ENCODE measurements around the gene GPA33. TPM values are rescaled to one million over a fixed set of nuclear protein-coding genes. Genes with fewer than 3 reads are reported as not detected.

GPA33 gene
- total RNA-seq, 1 experiment from 2014 or later: not detected

DNA sequence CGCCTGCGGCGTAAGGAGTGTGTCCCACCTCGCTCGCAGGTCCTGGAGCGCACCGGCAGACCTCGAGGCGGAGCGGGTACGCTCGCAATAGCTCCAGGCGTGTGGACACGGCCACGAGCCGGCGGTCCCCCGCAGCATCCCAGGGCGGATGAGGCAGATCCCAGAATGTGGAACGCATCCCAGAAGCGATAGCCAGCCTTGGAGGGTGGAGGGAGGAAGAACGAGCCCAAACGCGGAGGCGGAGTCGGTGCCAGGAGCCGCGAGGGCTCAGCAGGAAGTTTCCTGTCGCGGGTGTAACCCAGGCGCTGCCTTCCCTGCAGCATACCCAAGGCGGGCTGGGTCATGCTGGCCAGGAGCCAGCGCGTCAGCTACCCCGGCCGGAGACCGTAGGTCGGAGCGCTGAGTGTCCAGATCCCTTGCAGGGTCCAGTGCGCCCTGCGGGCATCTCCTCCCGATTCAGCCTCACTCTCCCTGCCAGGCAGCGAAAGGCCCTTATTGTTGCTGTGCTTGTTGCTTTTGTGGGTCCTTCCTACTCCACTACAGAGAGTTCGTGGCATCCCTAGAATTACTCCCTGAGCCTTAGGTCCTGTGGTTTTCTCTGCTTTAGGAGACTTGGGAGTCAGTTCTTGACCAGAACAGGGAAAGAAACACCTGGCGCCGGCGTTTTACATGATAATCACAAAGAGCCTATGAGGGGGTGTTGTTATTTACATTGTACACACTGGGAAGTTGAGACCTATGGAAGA lies 31.4 kb upstream of the GPA33 start:
- DNase-seq (ENCODE audit: low read depth, low spot score): no peak
- in situ Hi-C loops (cut with HindIII; ENCODE audit: low pct_unique_long_range_greater_than_20kb, low sequenced_read_pairs): no loop called here

DNA sequence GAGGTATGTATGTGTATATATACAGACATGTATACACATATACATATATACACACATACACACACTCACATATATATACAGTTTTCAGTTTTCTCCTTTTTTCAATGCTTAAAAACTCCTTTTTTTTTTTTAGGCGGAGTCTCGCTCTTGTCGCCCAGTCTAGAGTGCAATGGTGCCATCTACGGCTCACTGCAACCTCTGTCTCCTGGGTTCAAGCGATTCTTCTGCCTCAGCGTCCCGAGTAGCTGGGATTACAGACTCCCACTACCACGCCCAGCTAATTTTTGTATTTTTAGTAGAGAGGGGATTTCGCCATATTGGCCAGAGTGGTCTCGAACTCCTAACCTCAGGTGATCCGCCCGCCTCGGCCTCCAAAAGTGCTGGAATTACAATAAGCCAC lies 30.7 kb upstream of the GPA33 start:
- no peak for DNase-seq (ENCODE audit: low read depth, low spot score)
- in situ Hi-C loops (cut with HindIII; ENCODE audit: low pct_unique_long_range_greater_than_20kb, low sequenced_read_pairs): no loop called here

DNA sequence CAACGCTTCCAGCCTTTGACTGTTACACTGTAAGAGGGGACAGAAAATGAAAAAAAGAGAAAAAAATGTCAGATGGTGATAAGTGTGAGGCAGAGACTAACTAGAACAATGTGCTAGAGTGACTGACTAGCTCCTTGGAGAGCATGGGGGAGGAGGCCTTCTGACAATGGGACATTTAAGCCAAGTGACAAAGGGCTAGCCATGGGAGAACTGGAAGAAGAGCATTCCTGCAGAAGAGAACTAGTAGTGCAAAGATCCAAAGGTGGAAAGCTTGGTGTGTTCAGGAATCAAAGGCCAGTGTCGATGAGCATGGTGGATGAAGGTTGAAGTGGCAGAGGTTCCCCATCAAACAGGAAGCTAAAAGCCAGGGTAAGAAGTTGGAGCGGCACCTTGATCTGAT lies 29.5 kb upstream of the GPA33 start:
- in situ Hi-C loops (cut with HindIII; ENCODE audit: low pct_unique_long_range_greater_than_20kb, low sequenced_read_pairs): no loop called here

DNA sequence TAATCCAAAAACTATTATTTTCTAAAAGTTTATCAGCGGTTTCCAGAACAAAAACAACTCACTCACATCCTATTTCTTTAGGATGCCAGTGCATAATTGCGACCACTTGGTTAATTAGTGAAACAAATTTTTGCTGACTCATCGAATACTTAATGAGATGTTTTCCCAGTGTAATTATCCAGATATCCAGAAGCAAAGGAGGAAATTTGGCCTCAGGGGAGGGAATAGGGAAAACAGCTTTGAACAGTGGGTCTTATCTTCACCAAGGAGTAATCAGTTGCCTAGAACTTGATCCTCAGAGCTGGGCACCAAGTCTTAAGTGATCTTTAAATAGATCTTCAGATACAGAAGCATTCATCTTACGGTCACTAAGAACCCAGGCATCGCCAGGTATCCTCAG lies 28.0 kb upstream of the GPA33 start:
- in situ Hi-C loops (cut with HindIII; ENCODE audit: low pct_unique_long_range_greater_than_20kb, low sequenced_read_pairs): no loop called here
- no peak for DNase-seq (ENCODE audit: low read depth, low spot score)

More for the DNA sequence above, 29.5 kb upstream of the GPA33 start:
- no peak for DNase-seq (ENCODE audit: low read depth, low spot score)

DNA sequence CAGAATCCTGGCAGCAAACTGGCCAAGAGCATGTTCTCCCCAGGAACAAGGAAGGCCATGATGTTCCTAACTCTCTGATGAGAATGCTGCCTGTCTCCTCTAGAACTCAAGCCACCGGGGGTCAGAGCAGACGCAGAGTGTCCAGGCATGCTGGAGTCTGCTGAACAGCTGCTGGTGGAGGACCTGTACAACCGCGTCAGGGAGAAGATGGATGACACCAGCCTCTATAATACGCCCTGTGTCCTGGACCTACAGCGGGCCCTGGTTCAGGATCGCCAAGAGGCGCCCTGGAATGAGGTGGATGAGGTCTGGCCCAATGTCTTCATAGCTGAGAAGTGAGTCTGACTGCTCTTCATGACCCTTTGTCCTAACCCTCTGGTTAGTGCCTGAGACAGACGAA lies 27.0 kb upstream of the GPA33 start:
- in situ Hi-C loops (cut with HindIII; ENCODE audit: low pct_unique_long_range_greater_than_20kb, low sequenced_read_pairs): no loop called here
- DNase-seq (ENCODE audit: low read depth, low spot score): no peak

DNA sequence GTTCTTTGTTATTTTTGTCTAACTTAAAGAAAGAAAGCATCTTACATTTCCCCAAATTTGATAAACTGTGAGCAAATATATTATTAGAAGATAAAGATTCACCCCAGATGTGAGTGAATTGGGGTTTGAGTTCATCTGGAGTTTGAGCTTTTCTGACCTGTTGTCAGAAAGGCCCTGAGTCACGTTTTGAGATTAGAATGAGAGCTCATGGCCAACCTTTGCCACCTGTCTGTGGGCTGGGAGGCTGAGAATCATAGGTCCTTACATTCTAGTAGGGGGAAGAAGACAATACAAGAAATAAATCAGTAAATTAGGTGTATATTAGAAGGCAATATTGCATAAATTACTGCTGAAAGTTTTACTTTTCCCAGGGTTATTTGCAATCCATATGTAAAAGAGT lies 26.0 kb upstream of the GPA33 start:
- no peak for DNase-seq (ENCODE audit: low read depth, low spot score)
- in situ Hi-C loops (cut with HindIII; ENCODE audit: low pct_unique_long_range_greater_than_20kb, low sequenced_read_pairs): no loop called here

DNA sequence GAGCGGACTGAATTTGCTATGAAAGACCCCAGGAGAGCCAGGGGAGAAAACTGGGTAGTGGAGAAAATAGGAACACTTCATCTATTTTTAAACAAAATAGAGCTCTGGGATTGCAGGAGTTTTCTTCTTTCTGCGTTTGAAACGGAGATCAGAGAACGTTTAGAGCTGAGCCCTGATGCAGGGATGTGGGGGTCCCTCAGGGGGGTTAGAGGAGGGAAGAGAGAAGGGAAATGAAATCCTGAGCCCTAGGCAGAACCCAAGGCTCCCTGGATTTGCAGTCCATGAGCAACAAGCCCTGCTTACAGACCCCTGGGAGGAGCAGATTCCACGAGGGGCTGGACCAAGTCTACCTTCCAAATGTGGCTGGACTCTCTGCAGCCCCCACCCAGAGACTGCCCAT lies 25.5 kb upstream of the GPA33 start:
- in situ Hi-C loops (cut with HindIII; ENCODE audit: low pct_unique_long_range_greater_than_20kb, low sequenced_read_pairs): no loop called here
- DNase-seq (ENCODE audit: low read depth, low spot score): no peak

DNA sequence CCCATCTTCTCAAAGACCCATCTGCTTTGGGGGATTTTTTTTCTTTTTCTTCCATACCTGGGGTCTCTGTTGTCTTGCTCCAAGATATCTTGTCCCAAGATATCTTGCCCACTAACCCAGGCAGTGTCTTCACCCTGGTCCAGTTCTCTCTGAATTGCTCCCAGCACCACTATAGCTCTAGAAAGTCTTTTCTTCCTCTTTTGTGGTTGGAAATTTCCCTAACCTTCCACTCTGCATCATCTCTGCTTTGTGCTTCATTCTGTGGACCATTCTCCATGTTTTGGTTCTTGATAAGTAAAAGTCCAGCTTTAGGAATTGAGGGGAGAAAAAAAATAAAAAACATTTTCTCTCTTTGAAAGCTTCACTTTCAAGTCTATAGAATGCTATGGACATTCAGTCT lies 24.5 kb upstream of the GPA33 start:
- in situ Hi-C loops (cut with HindIII; ENCODE audit: low pct_unique_long_range_greater_than_20kb, low sequenced_read_pairs): no loop called here
- no peak for DNase-seq (ENCODE audit: low read depth, low spot score)

DNA sequence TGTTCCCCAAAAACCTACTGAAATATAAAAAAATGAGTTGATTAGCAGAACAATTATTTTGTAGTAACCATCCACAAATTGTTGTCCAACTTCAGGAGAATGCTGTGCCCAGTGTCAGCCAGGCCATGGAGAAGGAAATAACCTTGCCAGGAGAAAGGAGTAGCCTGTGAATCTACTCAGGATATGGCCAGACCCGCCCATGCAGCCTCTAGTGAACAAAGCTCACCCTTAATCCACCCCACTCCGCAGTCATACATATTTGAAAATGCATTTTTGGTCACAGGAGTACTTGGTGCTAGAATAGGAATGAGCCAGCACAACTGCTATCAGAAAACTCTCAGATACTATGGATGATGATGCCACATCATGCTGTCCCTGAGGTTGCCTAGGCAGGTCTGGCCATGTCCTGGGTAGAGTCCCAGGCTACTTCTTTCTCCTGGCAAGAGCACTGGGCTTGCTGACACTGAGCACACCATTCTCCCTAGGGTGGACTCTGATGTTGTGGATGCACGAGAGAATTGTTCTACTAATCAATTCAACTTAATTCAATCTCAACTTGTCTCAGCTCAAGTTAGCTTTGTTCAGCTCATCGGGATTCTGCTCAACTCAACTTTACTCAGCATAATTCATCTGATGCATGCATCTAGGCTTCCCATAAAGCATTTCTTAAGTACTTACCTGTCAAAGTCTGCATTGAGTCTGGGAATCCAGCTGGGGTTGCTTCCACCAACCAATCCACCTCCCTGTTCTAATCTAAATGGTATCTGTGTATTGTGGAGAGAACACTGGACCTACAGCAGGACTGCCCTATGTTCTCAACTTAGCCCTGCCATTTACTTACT lies 21.9 kb upstream of the GPA33 start:
- in situ Hi-C loops (cut with HindIII; ENCODE audit: low pct_unique_long_range_greater_than_20kb, low sequenced_read_pairs): no loop called here
- no peak for DNase-seq (ENCODE audit: low read depth, low spot score)

DNA sequence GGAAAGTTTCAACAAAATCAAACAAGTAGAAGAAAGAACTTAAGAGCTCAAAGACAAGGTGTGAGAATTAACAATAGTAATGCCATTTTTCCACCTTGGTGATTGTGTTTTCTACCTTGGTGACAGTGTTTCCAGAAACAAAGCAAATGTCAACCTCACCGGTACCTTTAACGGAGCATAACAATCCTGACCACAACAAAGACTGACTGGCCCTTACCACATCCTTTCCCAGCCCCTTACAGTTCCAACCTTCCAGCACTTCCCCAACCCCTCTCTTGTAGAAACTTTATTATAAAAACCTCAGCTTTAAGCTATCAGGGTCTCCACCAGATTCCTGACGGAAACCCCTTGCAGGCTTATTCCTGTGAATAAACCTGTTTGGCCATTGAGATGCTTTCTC lies 20.4 kb upstream of the GPA33 start:
- in situ Hi-C loops (cut with HindIII; ENCODE audit: low pct_unique_long_range_greater_than_20kb, low sequenced_read_pairs): no loop called here

DNA sequence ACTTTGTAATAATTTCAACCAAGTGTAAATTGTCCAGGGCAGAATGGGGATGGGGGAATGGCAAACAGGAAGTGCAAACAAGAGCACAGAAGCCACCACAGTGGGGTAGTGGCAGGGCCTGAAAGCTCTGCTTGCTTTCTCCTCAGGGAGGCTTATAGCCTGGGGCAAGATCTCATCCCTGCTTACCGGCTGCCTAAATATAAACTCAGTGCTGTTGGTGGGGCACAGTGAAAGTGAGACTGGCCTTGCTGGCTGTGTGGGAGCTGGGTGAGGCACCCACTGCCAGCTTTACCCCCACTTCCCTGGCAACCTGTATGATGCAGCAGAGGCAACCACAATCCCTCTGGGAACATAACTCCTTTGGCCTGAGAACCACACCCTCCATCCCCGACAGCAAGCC lies 18.9 kb upstream of the GPA33 start:
- in situ Hi-C loops (cut with HindIII; ENCODE audit: low pct_unique_long_range_greater_than_20kb, low sequenced_read_pairs): no loop called here
- DNase-seq (ENCODE audit: low read depth, low spot score): no peak

More for the DNA sequence above, 20.4 kb upstream of the GPA33 start:
- no peak for DNase-seq (ENCODE audit: low read depth, low spot score)

DNA sequence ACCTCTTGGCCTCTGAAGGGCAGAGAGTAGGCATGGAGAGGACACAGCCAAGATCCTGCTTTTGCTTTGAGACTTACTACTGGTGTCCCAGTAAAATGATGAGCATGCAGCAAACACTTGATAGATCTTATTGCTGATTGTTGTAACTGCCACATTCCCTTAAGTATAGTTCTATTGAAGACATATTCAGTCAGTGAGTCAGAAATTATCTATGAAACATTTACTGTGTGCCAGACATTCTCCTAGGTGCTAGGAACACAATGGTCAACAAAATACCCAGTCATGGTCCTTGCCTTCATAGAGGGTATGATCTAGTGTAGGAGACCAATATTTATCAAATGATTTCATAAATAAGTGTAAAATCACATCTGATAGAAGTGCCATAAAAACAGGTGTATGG lies 17.3 kb upstream of the GPA33 start:
- DNase-seq (ENCODE audit: low read depth, low spot score): no peak

DNA sequence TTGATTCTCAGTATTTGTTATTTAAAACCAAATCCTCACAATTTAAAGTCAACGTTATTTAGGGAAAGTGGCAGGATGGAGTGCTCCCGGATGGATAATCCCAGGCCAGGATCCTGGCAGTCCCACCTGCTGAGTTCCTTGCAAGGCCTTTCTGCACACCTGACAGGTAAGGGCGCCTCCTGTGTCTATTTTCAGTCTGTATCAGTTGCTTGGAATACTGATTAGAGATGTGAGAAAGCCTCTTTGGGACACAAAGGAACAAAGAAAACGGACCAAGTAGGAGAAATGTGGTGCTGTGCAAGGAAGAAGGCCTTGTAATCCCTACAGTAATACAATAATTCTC lies 15.9 kb upstream of the GPA33 start:
- DNase-seq (ENCODE audit: low read depth, low spot score): no peak
- in situ Hi-C loops (cut with HindIII; ENCODE audit: low pct_unique_long_range_greater_than_20kb, low sequenced_read_pairs): no loop called here

More for the DNA sequence above, 17.3 kb upstream of the GPA33 start:
- in situ Hi-C loops (cut with HindIII; ENCODE audit: low pct_unique_long_range_greater_than_20kb, low sequenced_read_pairs): no loop called here

DNA sequence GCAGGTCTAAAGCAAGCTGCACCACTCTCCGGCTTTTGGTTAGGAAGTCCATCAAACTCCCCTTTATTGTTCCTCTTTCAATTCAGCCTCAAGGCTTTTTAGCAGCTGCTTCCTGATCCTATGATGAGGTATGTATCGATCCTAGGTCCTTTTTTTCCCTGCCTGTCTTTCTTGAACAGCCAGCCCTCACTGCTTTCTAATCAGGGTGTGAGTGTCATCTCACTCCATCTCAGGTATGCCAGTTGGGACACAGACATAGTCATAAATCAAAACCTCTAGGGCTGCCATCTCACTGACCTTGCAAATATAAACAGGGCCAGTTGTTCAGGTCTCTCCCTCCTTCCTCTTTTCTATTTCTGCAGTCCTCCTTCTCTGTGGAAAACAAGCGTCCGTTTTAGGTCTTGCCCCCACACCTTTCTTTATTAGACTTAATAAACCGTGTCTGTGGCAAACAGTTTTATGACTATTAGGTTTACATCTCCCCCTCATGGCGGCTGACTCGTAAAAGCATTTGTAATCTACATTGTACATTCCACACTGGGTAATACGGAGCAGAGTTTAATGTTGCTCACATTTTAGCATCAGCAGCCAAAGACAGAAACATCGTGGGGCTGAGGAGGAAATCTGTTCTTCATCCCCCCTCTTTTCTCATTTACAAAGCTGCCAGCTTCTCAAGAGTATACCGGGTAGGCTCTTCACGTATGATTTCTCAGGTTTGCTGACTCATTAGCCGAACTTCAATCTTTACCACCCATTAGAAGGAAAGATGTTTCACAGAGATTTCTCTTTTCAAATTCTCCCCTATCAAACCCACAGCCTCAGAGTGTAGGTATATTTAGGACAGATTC lies 15.3 kb upstream of the GPA33 start:
- peak; percentile 8 for DNase-seq (ENCODE audit: low read depth, low spot score)

DNA sequence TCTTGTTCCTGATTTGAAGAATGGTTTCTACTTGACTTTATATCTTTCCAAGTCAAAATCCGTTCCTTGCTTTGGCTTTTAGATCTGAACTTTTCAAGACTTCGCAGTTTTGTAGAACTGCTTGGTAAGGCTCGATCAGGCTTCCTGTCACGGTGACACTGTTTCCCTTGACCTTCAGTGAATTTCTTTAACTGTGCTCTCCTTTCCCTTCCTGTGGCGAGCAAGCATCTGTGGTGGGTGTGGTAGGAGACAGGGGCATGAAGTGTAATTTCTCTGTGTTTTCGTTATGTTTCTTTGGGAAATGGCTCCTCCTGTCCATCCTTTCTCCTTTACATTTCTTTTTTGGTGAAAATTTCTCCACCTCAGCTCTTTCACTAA lies 14.1 kb upstream of the GPA33 start:
- in situ Hi-C loops (cut with HindIII; ENCODE audit: low pct_unique_long_range_greater_than_20kb, low sequenced_read_pairs): no loop called here
- DNase-seq (ENCODE audit: low read depth, low spot score): no peak

More for the DNA sequence above, 15.3 kb upstream of the GPA33 start:
- in situ Hi-C loops (cut with HindIII; ENCODE audit: low pct_unique_long_range_greater_than_20kb, low sequenced_read_pairs): no loop called here

DNA sequence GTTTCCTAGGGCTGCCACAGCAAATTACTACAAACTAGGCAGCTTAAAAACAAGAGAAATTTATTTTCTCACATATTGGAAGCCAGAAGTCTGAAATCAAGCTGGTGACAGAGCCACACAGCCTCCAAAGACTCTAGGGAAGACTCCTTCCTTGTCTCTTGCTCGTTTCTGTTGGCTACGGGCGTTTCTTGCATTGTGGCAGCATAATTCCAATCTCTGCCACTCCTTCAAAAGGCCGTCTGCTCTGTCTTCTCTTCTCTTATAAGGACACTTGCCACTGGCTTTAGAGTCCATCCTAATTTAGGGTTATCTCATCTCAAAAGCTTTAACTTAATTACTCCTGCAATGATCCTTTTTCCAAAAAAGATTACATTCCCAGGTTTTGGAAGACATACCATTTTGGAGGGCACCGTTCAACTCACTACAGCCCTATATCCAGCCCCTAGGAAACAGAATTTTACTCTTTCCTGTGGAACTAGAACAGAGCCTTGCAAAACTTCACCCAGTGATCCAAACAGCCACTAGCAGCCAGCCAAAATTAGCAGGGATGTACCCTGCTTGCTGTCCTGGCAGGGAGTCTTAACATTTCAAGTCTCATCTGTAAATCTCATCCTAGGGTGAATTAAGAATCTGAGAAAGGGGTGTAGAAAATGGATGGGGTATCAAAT lies 12.9 kb upstream of the GPA33 start:
- in situ Hi-C loops (cut with HindIII; ENCODE audit: low pct_unique_long_range_greater_than_20kb, low sequenced_read_pairs): no loop called here
- no peak for DNase-seq (ENCODE audit: low read depth, low spot score)

DNA sequence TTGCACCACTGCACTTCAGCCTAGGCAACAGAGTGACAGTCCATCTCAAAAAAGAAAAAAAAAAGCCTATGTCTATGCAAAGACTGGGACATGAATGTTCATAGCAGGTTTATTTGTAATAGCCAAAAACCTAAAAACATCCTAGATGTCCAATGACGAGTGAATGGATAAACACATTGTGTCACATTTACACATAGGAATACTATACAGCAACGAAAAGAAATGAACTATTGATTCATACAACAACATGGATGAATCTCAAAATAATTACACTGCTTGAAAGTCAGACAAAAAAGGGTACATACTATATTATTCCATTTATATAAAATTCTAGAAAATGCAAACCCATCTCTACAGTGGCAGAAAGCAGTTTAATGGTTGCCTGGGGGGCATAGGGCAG lies 11.6 kb upstream of the GPA33 start:
- in situ Hi-C loops (cut with HindIII; ENCODE audit: low pct_unique_long_range_greater_than_20kb, low sequenced_read_pairs): no loop called here

DNA sequence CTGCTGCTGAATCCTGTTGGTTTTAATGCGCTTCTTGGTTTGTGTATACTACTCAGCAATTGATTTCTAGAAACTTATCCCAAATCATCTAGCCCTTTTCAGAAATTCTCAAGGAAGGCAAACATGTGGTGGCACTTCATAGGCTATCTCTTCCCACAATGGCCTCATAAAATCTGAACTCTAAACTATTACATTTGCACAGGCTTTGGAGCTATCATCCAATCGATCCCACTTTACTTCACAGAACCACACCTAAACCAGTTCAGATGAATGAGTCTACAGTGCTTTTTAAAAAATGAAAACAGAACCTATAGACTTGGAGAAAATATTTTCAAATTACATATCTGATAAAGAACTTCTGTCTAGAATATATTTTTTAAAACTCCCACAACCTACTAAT lies 10.6 kb upstream of the GPA33 start:
- no peak for DNase-seq (ENCODE audit: low read depth, low spot score)
- in situ Hi-C loops (cut with HindIII; ENCODE audit: low pct_unique_long_range_greater_than_20kb, low sequenced_read_pairs): no loop called here

More for the DNA sequence above, 11.6 kb upstream of the GPA33 start:
- no peak for DNase-seq (ENCODE audit: low read depth, low spot score)
